BE2C (cell line): ENCODE data around the gene RAB10.

Experiments used
- DNase-seq: peaks from one replicate; pipeline ENCODE4 v3.0.0-alpha.2; 2020
- H3K27me3 ChIP-seq: fragments of 250-450 bp; sonication (Bioruptor Pico); 2 replicates; pipeline ENCODE4 v1.5.1; 2020; ENCODE audit warnings: mild to moderate bottlenecking
- H3K36me3 ChIP-seq: fragments of 250-450 bp; sonication (Bioruptor Pico); 2 replicates; pipeline ENCODE4 v1.5.1; 2020; ENCODE audit warnings: mild to moderate bottlenecking
- H3K4me1 ChIP-seq: fragments of 250-450 bp; sonication (Bioruptor Pico); 2 replicates; pipeline ENCODE4 v1.5.1; 2020
- H3K4me3 ChIP-seq: 2 replicates; pipeline ENCODE4 v1.5.1; 2011; ENCODE audit warnings: low read depth, low read length
- H3K9me3 ChIP-seq: fragments of 250-450 bp; sonication (Bioruptor Pico); 2 replicates; pipeline ENCODE4 v1.5.1; 2020
- TF ChIP-seq, protein P1 (sequence below): IDR thresholded peaks from 2 replicates; pipeline ENCODE4 v1.5.1; 2012; ENCODE audit warnings: mild to moderate bottlenecking, low read depth, low read length

Gene RAB10

DNA sequence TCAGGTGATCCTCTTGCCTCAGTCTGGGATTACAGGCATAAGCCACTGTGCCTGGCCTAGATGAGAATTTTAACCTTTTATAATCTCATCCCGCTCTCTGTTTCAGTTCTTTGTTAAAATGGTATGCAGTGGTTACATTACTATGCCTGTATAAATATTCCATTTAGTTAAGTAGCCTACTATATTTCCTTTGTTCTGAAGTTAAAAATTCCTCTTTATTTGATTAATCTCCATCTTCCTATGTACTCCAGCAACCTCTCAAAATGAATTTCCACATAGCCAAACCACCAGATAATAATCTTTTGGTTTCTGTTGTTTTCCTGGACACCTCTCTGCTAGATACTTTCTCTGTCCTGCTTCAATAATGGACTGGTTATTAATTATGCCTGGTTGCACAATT is 15.8 kb downstream of the RAB10 start:
- Histone ChIP-seq H3K36me3 (peaks cover 8% of the 10 kb centered on the region; the same call in 1 of the 2 replicates), H3K27me3 (no peaks in the 10 kb centered on the region), H3K4me3 (no peak overlapping the region), H3K4me1 (no peaks in the 10 kb centered on the region), H3K9me3 (no peaks in the 10 kb centered on the region)
- no peak for DNase-seq
- TF ChIP-seq, protein P1, sequence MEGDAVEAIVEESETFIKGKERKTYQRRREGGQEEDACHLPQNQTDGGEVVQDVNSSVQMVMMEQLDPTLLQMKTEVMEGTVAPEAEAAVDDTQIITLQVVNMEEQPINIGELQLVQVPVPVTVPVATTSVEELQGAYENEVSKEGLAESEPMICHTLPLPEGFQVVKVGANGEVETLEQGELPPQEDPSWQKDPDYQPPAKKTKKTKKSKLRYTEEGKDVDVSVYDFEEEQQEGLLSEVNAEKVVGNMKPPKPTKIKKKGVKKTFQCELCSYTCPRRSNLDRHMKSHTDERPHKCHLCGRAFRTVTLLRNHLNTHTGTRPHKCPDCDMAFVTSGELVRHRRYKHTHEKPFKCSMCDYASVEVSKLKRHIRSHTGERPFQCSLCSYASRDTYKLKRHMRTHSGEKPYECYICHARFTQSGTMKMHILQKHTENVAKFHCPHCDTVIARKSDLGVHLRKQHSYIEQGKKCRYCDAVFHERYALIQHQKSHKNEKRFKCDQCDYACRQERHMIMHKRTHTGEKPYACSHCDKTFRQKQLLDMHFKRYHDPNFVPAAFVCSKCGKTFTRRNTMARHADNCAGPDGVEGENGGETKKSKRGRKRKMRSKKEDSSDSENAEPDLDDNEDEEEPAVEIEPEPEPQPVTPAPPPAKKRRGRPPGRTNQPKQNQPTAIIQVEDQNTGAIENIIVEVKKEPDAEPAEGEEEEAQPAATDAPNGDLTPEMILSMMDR, result no peak

DNA sequence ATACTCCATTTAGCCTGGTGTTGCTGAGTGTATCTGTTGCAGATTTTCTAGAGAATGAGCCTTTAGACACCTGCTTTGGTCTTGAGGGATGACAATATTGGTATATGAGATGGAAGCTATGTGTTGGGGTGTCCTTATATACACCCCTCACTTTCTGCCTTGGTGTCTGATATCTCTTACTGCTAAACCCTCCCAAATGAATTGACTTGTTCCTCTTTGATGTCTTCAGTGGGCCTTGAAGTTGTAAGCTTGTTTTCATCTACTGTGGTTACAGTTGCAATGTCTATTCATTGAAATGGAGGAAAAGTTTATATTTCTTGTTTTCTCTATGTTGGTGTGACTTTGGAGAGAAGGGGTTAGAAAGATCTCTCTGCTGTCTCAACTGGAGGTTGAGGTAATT is 18.9 kb downstream of the RAB10 start:
- TF ChIP-seq, protein P1, result no peak
- Histone ChIP-seq H3K4me1 (no peaks in the 10 kb centered on the region), H3K4me3 (no peak overlapping the region), H3K9me3 (no peaks in the 10 kb centered on the region), H3K27me3 (no peaks in the 10 kb centered on the region), H3K36me3 (peaks cover 8% of the 10 kb centered on the region; the same call in 1 of the 2 replicates)
- no peak for DNase-seq

DNA sequence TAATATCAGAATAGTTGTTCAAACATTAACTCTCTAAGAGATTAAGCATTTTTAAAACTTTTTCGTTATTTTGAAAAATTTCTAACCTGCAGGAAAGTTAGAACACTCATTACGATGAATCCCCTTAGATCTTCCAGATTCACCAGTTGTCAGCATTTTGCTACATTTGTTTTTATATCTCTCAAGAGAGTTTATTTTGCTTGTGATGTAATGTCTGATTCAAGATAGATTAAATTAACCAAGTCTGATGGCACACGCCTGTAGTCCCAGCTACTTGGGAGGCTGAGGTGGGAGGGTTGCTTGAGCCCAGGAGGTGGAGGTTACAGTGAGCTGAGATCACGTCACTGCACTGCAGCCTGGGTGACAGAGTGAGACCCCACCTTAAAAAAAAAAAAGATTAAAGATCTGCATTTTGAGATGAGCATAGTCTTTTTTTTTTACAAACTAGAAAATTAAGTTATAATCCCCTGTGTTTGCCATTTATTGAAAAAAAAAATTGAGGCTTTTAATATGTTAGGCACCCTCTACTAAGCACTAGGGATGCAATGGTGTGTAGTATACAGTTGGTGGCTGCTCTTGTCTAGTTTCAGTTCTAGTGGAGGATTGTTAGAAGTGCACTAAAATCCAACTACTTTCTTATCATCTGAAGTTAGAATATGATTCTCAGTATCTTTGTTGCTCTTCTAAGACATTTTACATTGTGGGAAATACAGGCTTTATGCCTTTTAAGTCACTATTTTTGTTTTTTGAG is 20.9 kb downstream of the RAB10 start:
- no peaks in the 10 kb centered on the region for H3K9me3 ChIP-seq

DNA sequence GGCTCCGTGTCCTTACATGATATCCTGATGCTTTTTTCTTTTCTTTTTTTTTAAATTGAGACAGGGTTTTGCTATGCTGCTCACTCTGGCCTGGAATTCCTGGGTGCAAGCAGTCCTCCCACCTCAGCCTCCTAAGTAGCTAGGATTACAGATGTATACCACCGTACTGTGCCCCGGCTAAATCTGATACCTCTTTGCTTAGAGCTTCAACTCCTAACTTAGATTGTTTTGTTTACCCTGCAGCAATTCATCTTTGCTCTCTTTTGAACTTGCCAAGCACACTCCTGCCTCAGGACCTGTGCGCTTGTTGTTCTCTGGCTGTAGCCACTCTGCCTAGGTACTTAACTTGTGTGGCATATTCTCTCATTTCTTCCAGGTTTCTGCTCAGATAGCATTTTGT is 24.5 kb downstream of the RAB10 start:
- Histone ChIP-seq H3K4me1 (no peaks in the 10 kb centered on the region), H3K4me3 (no peak overlapping the region), H3K36me3 (peaks cover 9% of the 10 kb centered on the region), H3K9me3 (no peaks in the 10 kb centered on the region), H3K27me3 (no peaks in the 10 kb centered on the region)
- TF ChIP-seq, protein P1, result no peak
- DNase-seq, result no peak

More for the DNA sequence above, 20.9 kb downstream of the RAB10 start:
- Histone ChIP-seq H3K36me3 (peaks cover 7% of the 10 kb centered on the region), H3K4me3 (no peak overlapping the region), H3K4me1 (no peaks in the 10 kb centered on the region), H3K27me3 (no peaks in the 10 kb centered on the region)
- TF ChIP-seq, protein P1, result no peak
- DNase-seq, result no peak

DNA sequence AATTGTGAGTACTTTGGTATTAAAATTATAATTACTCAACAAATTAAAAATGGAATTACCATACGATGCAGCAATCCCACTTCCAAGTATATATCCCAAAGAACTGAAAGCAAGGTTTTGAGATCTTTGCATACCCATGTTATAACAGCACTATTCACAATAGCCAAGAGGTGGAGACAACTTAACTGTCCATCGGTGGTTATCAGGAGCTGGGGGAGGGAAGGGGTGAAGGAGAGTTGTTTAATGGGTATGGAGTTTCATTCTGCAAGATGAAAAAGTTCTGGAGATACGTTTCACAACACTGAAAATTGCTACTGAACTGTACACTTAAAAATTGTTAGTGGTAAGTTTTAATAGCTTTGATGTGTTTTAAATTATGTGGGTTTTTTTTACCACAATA is 25.7 kb downstream of the RAB10 start:
- no peaks in the 10 kb centered on the region for H3K27me3 ChIP-seq
- H3K9me3 ChIP-seq, result no peaks in the 10 kb centered on the region
- H3K4me1 ChIP-seq, result no peaks in the 10 kb centered on the region
- TF ChIP-seq, protein P1, result no peak
- no peak overlapping the region for H3K4me3 ChIP-seq
- H3K36me3 ChIP-seq, result peaks cover 9% of the 10 kb centered on the region
- DNase-seq, result no peak

DNA sequence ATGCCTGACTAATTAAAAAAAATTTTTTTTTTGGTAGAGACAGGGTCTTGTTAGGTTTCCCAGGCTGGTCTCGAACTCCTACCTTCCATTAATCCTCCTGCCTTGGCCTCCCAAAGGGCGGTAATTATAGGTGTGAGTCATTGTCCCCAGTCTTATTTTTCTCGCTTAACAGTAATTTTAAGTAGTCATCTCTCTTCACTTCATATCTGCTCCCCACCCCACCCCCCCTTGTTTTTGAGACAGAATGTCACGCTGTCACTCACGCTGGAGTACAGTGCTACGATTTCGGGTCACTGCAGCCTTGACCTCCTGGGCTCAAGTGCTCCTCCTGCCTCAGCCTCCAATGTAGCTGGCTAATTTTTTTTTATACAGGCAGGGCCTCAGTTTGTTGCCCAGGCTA is 27.7 kb downstream of the RAB10 start:
- TF ChIP-seq, protein P1, result no peak
- DNase-seq, result no peak

More for the DNA sequence above, 27.7 kb downstream of the RAB10 start:
- no peaks in the 10 kb centered on the region for H3K4me1 ChIP-seq
- H3K4me3 ChIP-seq, result no peak overlapping the region
- H3K9me3 ChIP-seq, result no peaks in the 10 kb centered on the region
- H3K36me3 ChIP-seq, result peaks cover 14% of the 10 kb centered on the region
- H3K27me3 ChIP-seq, result no peaks in the 10 kb centered on the region
